HEK293T (cell line): ENCODE measurements around the gene MYH3.

Source experiments
- ARNT ChIP-seq: fragments of 450-650 bp; IDR thresholded peaks from 2 replicates; pipeline ENCODE4 v1.6.1; 2017; ENCODE audit warnings: mild to moderate bottlenecking
- BHLHE40 ChIP-seq: fragments of 450-650 bp; IDR thresholded peaks from 2 replicates; pipeline ENCODE4 v1.6.1; 2016; ENCODE audit warnings: mild to moderate bottlenecking, moderate library complexity, borderline replicate concordance
- ELF4 ChIP-seq: fragments of 450-650 bp; IDR thresholded peaks from 2 replicates; pipeline ENCODE4 v1.6.1; 2017; ENCODE audit warnings: antibody characterized with exemption
- FOXA1 ChIP-seq: fragments of 450-650 bp; IDR thresholded peaks from 2 replicates; pipeline ENCODE4 v1.6.1; 2016; ENCODE audit warnings: mild to moderate bottlenecking
- FOXK2 ChIP-seq: fragments of 450-650 bp; IDR thresholded peaks from 2 replicates; pipeline ENCODE4 v1.6.1; 2016; ENCODE audit warnings: mild to moderate bottlenecking
- FOXM1 ChIP-seq: fragments of 450-650 bp; IDR thresholded peaks from 2 replicates; pipeline ENCODE4 v1.6.1; 2017; ENCODE audit warnings: mild to moderate bottlenecking, borderline replicate concordance
- L3MBTL2 ChIP-seq: fragments of 450-650 bp; conservative IDR thresholded peaks from 2 replicates; pipeline ENCODE4 v1.6.1; 2016; ENCODE audit warnings: mild to moderate bottlenecking
- SP1 ChIP-seq: fragments of 450-650 bp; IDR thresholded peaks from 2 replicates; pipeline ENCODE4 v1.6.1; 2017
- SUZ12 ChIP-seq: fragments of 450-650 bp; IDR thresholded peaks from 2 replicates; pipeline ENCODE4 v1.6.1; 2016; ENCODE audit warnings: mild to moderate bottlenecking
- TARDBP ChIP-seq: fragments of 450-650 bp; IDR thresholded peaks from 2 replicates; pipeline ENCODE4 v1.6.1; 2016
- ZNF384 ChIP-seq: fragments of 450-650 bp; IDR thresholded peaks from 2 replicates; pipeline ENCODE4 v1.6.1; 2016
- TF ChIP-seq, protein P1 (sequence below): fragments of 450-650 bp; IDR thresholded peaks from 2 replicates; pipeline ENCODE4 v1.6.1; 2016

GRCh38 chr17:10605221-10605783 lies 51.8 kb downstream of the MYH3 start:
- TF ChIP-seq FOXM1, result no peak
- no peak for TF ChIP-seq ARNT
- no peak for TF ChIP-seq ELF4
- TF ChIP-seq BHLHE40, result no peak
- TF ChIP-seq FOXA1, result no peak
- no peak for TF ChIP-seq TARDBP
- no peak for TF ChIP-seq SP1
- TF ChIP-seq SUZ12, result no peak
- no peak for TF ChIP-seq FOXK2
- TF ChIP-seq, protein P1, sequence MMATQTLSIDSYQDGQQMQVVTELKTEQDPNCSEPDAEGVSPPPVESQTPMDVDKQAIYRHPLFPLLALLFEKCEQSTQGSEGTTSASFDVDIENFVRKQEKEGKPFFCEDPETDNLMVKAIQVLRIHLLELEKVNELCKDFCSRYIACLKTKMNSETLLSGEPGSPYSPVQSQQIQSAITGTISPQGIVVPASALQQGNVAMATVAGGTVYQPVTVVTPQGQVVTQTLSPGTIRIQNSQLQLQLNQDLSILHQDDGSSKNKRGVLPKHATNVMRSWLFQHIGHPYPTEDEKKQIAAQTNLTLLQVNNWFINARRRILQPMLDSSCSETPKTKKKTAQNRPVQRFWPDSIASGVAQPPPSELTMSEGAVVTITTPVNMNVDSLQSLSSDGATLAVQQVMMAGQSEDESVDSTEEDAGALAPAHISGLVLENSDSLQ, result no peak
- TF ChIP-seq ZNF384, result no peak
- no peak for TF ChIP-seq L3MBTL2
